Activated T-cell treated with anti-CD3 and anti-CD28 coated beads, Interleukin-2, amount 50 U/mL, for 24 hours (primary cell): Measurements from ENCODE around the gene SLC6A5.

Experiments used
- DNase-seq: peaks from one replicate; pipeline ENCODE4 v3.0.0-alpha.2; 2020
- H3K27ac Mint-ChIP-seq: 2 replicates; pipeline ENCODE4 v1.8.0; 2020; ENCODE audit warnings: mild to moderate bottlenecking, mixed read lengths
- H3K27me3 Mint-ChIP-seq: 2 replicates; pipeline ENCODE4 v1.8.0; 2020; ENCODE audit warnings: mixed read lengths
- H3K36me3 Mint-ChIP-seq: 2 replicates; pipeline ENCODE4 v1.8.0; 2020; ENCODE audit warnings: low read depth, mixed read lengths
- H3K4me1 Mint-ChIP-seq: 2 replicates; pipeline ENCODE4 v1.8.0; 2020; ENCODE audit warnings: low read depth, mixed read lengths
- H3K4me3 Mint-ChIP-seq: 2 replicates; pipeline ENCODE4 v1.8.0; 2020; ENCODE audit warnings: mild to moderate bottlenecking, moderate library complexity, mixed read lengths
- H3K9me3 Mint-ChIP-seq: 2 replicates; pipeline ENCODE4 v1.8.0; 2020; ENCODE audit warnings: mixed read lengths

Gene SLC6A5

GRCh38 chr11:20604295-20604803, 4.9 kb downstream of the SLC6A5 start:
- DNase-seq, result no peak
- Mint-ChIP-seq H3K4me1 (no peaks in the 10 kb centered on the region), H3K4me3 (no peak overlapping the region), H3K27ac (no peak overlapping the region), H3K36me3 (no peaks in the 10 kb centered on the region), H3K9me3 (peaks cover 4% of the 10 kb centered on the region), H3K27me3 (peaks cover 93% of the 10 kb centered on the region)

- no peak overlapping the region for H3K4me3 Mint-ChIP-seq
- no peak for DNase-seq
- peaks cover 93% of the 10 kb centered on the region for H3K27me3 Mint-ChIP-seq
- no peaks in the 10 kb centered on the region for H3K36me3 Mint-ChIP-seq
- H3K27ac Mint-ChIP-seq, result no peak overlapping the region
- H3K9me3 Mint-ChIP-seq, result no peaks in the 10 kb centered on the region
- H3K4me1 Mint-ChIP-seq, result peaks cover 1% of the 10 kb centered on the region
These were observed 5.6 kb downstream of the SLC6A5 start for GRCh38 chr11:20604864-20605601.

DNA sequence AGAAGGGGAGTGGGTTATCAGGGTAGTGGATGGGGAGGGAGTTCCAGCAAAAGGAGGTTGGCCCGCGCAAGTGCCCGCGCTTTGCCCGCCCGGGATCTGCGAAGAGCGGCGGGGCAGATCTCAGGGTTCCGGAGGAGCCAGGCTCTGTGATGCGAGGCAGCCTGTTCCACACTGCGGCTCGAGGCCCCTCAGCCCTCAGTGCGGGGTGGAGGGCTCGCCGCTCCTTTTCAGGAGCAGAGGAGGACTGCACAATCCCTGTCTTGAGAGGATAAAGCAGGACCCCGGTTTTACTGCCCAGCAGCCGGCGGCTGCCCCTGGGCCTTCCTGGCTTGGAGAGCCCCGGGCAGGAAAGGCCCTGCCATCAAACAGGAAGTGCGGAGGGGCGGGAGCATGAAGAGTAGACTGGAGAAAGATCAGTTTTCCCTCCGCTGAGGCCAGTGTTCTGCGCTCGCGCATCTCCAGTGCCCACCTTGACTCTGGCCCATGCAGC, 6.2 kb downstream of the SLC6A5 start:
- Mint-ChIP-seq H3K4me3 (no peak overlapping the region), H3K4me1 (peaks cover 6% of the 10 kb centered on the region), H3K9me3 (no peaks in the 10 kb centered on the region), H3K36me3 (no peaks in the 10 kb centered on the region), H3K27ac (no peak overlapping the region), H3K27me3 (peaks cover 93% of the 10 kb centered on the region)
- no peak for DNase-seq

GRCh38 chr11:20608934-20609333, 9.5 kb downstream of the SLC6A5 start:
- H3K27me3 Mint-ChIP-seq, result peaks cover 85% of the 10 kb centered on the region
- no peaks in the 10 kb centered on the region for H3K36me3 Mint-ChIP-seq
- no peaks in the 10 kb centered on the region for H3K9me3 Mint-ChIP-seq
- DNase-seq, result no peak
- H3K4me3 Mint-ChIP-seq, result no peak overlapping the region
- no peak overlapping the region for H3K27ac Mint-ChIP-seq
- H3K4me1 Mint-ChIP-seq, result peaks cover 6% of the 10 kb centered on the region

- no peak overlapping the region for H3K27ac Mint-ChIP-seq
- peaks cover 6% of the 10 kb centered on the region for H3K4me1 Mint-ChIP-seq
- H3K4me3 Mint-ChIP-seq, result peak overlapping the region; percentile 37
- peak; percentile 76 for DNase-seq
- no peaks in the 10 kb centered on the region for H3K9me3 Mint-ChIP-seq
- H3K36me3 Mint-ChIP-seq, result no peaks in the 10 kb centered on the region
- peaks cover 83% of the 10 kb centered on the region for H3K27me3 Mint-ChIP-seq
These were observed 10.6 kb downstream of the SLC6A5 start for GRCh38 chr11:20609727-20610707.

DNA sequence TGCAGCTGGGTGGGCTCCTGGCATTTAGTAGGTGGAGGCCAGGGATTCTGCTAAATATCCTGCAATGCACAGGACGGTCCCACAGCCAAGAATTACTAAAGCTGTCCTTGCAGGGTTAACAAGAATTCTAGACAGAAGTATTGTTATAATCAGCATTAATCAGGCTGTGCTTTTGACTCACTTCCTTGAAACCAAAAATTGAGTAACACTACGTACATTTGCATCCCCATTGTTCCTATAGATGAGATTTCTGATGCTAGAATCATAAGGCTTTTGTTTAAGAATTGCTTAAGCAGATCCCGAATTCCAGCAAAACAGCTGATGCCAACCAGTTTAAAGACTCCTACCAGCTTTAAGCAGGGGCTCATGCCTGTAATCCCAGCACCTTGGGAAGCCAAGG, 11.4 kb downstream of the SLC6A5 start:
- no peaks in the 10 kb centered on the region for H3K36me3 Mint-ChIP-seq
- H3K9me3 Mint-ChIP-seq, result no peaks in the 10 kb centered on the region
- no peak overlapping the region for H3K27ac Mint-ChIP-seq
- H3K4me3 Mint-ChIP-seq, result no peak overlapping the region
- peaks cover 6% of the 10 kb centered on the region for H3K4me1 Mint-ChIP-seq
- DNase-seq, result no peak
- peaks cover 81% of the 10 kb centered on the region for H3K27me3 Mint-ChIP-seq

DNA sequence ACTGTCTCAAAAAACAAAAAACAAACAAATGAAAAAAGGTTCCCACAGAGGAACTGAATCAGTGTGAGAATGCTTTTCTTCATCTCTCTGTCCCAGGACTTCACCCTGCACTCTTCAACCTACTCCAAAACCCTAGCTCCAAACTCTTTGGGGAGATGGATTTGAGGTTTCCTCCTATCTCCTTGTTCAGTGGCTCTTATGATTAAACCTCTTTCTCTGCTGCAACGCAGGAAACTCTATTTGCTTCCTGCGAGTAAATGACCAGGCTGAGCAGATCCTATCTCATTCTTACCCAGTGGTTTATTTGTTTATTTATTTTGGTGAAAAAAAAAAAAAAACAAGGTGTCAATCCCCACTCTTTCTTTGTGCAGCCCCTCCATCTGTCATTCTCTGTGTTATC, 12.0 kb downstream of the SLC6A5 start:
- peaks cover 80% of the 10 kb centered on the region for H3K27me3 Mint-ChIP-seq
- no peaks in the 10 kb centered on the region for H3K9me3 Mint-ChIP-seq
- peaks cover 6% of the 10 kb centered on the region for H3K4me1 Mint-ChIP-seq

GRCh38 chr11:20611892-20612291, 12.5 kb downstream of the SLC6A5 start:
- DNase-seq, result no peak
- peaks cover 6% of the 10 kb centered on the region for H3K4me1 Mint-ChIP-seq
- no peak overlapping the region for H3K27ac Mint-ChIP-seq
- H3K9me3 Mint-ChIP-seq, result no peaks in the 10 kb centered on the region
- peaks cover 82% of the 10 kb centered on the region for H3K27me3 Mint-ChIP-seq
- no peak overlapping the region for H3K4me3 Mint-ChIP-seq
- no peaks in the 10 kb centered on the region for H3K36me3 Mint-ChIP-seq

More for the DNA sequence above, 12.0 kb downstream of the SLC6A5 start:
- Mint-ChIP-seq H3K27ac (no peak overlapping the region), H3K4me3 (no peak overlapping the region), H3K36me3 (no peaks in the 10 kb centered on the region)
- DNase-seq, result no peak

GRCh38 chr11:20612416-20612815, 13.0 kb downstream of the SLC6A5 start:
- Mint-ChIP-seq H3K27me3 (peaks cover 78% of the 10 kb centered on the region), H3K9me3 (no peaks in the 10 kb centered on the region), H3K4me3 (no peak overlapping the region), H3K27ac (no peak overlapping the region), H3K36me3 (no peaks in the 10 kb centered on the region), H3K4me1 (peaks cover 6% of the 10 kb centered on the region)
- no peak for DNase-seq

DNA sequence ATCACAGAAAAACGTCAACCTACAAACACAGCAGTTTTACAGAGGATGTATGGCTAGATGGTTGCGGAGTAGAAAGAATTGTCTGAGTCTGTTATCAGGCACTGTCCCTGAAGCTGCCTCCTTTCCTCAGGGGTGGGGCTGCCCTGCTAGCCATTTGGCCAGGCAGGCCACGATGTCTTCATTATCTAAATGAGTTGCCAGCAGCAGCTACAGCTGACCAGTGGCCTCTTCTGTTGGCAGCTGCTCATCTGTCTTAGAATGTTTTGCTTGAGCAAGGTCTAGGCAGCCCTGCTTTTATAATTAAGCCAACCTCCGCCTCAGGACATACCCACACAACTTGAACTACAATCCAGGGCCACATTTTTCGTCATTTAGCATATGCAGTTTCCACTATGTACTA, 17.5 kb downstream of the SLC6A5 start:
- Mint-ChIP-seq H3K27me3 (peaks cover 54% of the 10 kb centered on the region), H3K27ac (no peak overlapping the region), H3K9me3 (no peaks in the 10 kb centered on the region), H3K4me3 (no peak overlapping the region), H3K4me1 (no peaks in the 10 kb centered on the region), H3K36me3 (no peaks in the 10 kb centered on the region)
- no peak for DNase-seq

- no peaks in the 10 kb centered on the region for H3K9me3 Mint-ChIP-seq
These were observed 18.1 kb downstream of the SLC6A5 start for GRCh38 chr11:20617346-20618005.

DNA sequence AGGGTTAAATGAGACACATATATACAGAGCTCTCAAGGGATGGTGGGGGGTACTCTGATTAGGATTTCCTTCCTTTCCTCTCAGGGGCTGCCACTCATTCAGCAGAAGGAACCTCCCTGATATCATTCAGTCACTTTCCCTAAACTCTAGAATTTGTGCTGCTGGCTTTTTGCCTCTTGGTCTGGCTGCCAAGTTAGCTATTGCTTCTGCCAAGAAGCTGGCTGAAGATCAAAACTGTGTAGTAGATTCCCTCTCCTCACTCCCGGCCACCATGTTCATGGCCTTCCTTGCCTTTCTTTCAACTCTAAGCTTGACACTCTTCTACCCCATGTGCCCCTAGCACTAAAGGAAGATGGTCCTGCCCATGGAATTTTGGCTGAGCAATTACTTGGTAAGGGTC, 18.7 kb downstream of the SLC6A5 start:
- no peak overlapping the region for H3K27ac Mint-ChIP-seq
- H3K36me3 Mint-ChIP-seq, result no peaks in the 10 kb centered on the region
- H3K27me3 Mint-ChIP-seq, result peaks cover 46% of the 10 kb centered on the region
- H3K9me3 Mint-ChIP-seq, result no peaks in the 10 kb centered on the region
- no peak overlapping the region for H3K4me3 Mint-ChIP-seq
- DNase-seq, result no peak
- no peaks in the 10 kb centered on the region for H3K4me1 Mint-ChIP-seq

More at GRCh38 chr11:20617346-20618005, 18.1 kb downstream of the SLC6A5 start:
- Mint-ChIP-seq H3K4me3 (no peak overlapping the region), H3K27me3 (peaks cover 50% of the 10 kb centered on the region), H3K4me1 (no peaks in the 10 kb centered on the region), H3K36me3 (no peaks in the 10 kb centered on the region), H3K27ac (no peak overlapping the region)
- no peak for DNase-seq

DNA sequence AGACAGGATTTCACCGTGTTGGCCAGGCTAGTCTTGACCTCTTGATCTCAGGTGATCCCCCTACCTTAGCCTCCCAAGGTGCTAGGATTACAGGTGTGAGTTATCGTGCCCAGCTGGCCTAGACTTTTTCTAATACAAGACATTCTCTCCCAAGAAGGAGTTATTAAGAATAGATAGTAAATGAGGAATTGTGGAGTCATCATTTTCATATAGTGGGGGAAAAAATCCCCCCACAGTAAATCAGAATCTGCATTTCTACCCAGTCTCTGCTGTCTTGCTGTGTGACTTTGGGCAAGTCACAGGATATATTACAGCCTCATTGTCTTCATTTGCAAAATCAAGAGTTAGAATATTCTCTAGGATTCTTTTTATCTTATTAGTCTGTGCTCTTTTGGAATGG, 21.6 kb downstream of the SLC6A5 start:
- H3K4me1 Mint-ChIP-seq, result no peaks in the 10 kb centered on the region
- peaks cover 37% of the 10 kb centered on the region for H3K27me3 Mint-ChIP-seq
- no peaks in the 10 kb centered on the region for H3K9me3 Mint-ChIP-seq
- H3K4me3 Mint-ChIP-seq, result no peak overlapping the region
- H3K27ac Mint-ChIP-seq, result no peak overlapping the region
- no peaks in the 10 kb centered on the region for H3K36me3 Mint-ChIP-seq
- DNase-seq, result no peak

DNA sequence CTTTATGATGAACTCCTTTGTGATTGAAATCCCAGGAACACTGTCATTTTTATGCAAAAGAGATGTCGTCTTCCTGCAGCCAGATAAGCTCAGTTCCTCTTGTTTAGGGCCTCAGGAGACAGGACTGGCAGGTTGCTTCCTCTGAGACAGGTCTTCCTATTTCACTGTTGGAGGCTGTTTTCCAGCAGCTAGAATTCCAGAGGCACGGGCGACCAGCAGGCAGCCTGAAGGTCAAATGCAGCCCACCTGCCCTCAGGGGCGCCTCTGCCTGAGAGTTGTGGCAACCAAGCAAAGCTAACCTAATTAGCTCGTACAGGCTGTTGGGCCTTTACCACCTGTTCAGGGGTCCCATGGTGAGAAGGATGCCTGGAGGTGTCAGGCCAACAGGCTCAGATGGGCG, 22.3 kb downstream of the SLC6A5 start:
- Mint-ChIP-seq H3K36me3 (no peaks in the 10 kb centered on the region), H3K4me1 (no peaks in the 10 kb centered on the region), H3K9me3 (no peaks in the 10 kb centered on the region), H3K27me3 (peaks cover 37% of the 10 kb centered on the region), H3K4me3 (no peak overlapping the region), H3K27ac (no peak overlapping the region)
- no peak for DNase-seq
